GM23248 (cell line): ENCODE data around the gene ACTA1. TPM values are rescaled to one million over a fixed set of nuclear protein-coding genes. Genes with fewer than 3 reads are reported as not detected.
A peak's percentile ranks its signal among the peaks of the same experiment; 100 is the strongest.

Experiments
- DNase-seq: peaks from one replicate; pipeline ENCODE4 v3.0.0-alpha.2; 2015
- H2AFZ ChIP-seq: fragments of 200-600 bp; sonication (generic); 2 replicates; pipeline ENCODE4 v1.6.1; 2016; ENCODE audit warnings: antibody characterized with exemption
- H3F3A ChIP-seq: fragments of 200-600 bp; sonication (generic); 2 replicates; pipeline ENCODE4 v1.6.1; 2016; ENCODE audit warnings: mild to moderate bottlenecking, antibody characterized with exemption, mixed run types; ENCODE audit not compliant: insufficient read depth
- H3K27ac ChIP-seq: fragments of 200-600 bp; sonication (generic); 2 replicates; pipeline ENCODE4 v1.5.1; 2016; ENCODE audit warnings: mild to moderate bottlenecking
- H3K27me3 ChIP-seq: fragments of 200-600 bp; sonication (generic); replicated peaks from 2 replicates; pipeline ENCODE4 v1.6.1; 2016; ENCODE audit warnings: mild to moderate bottlenecking; ENCODE audit not compliant: insufficient read depth
- H3K36me3 ChIP-seq: fragments of 200-600 bp; sonication (generic); 2 replicates; pipeline ENCODE4 v1.6.1; 2016; ENCODE audit warnings: low read depth, mild to moderate bottlenecking
- H3K4me1 ChIP-seq: fragments of 200-600 bp; sonication (generic); 2 replicates; pipeline ENCODE4 v1.6.1; 2016; ENCODE audit warnings: mild to moderate bottlenecking; ENCODE audit not compliant: insufficient read depth
- H3K4me2 ChIP-seq: fragments of 200-600 bp; sonication (generic); one replicate; pipeline ENCODE4 v1.6.1; 2016; ENCODE audit warnings: mild to moderate bottlenecking; ENCODE audit not compliant: unreplicated experiment
- H3K4me3 ChIP-seq: fragments of 200-600 bp; sonication (generic); 2 replicates; pipeline ENCODE4 v1.5.1; 2016; ENCODE audit warnings: mild to moderate bottlenecking
- H3K79me2 ChIP-seq: fragments of 200-600 bp; sonication (generic); 2 replicates; pipeline ENCODE4 v1.6.1; 2016; ENCODE audit warnings: mild to moderate bottlenecking; ENCODE audit not compliant: insufficient read depth
- H3K9ac ChIP-seq: fragments of 200-600 bp; sonication (generic); 2 replicates; pipeline ENCODE4 v1.6.1; 2016; ENCODE audit warnings: mild to moderate bottlenecking
- H3K9me2 ChIP-seq: fragments of 200-600 bp; sonication (generic); 2 replicates; pipeline ENCODE4 v1.6.1; 2016; ENCODE audit warnings: mixed run types, mild to moderate bottlenecking, moderate library complexity; ENCODE audit not compliant: insufficient read depth
- H3K9me3 ChIP-seq: fragments of 200-600 bp; sonication (generic); one replicate; pipeline ENCODE4 v1.6.1; 2017; ENCODE audit warnings: low read depth
- H4K20me1 ChIP-seq: fragments of 200-600 bp; sonication (generic); 2 replicates; pipeline ENCODE4 v1.6.0; 2016; ENCODE audit not compliant: insufficient read depth
- EZH2 ChIP-seq: fragments of 200-600 bp; sonication (generic); IDR thresholded peaks from 2 replicates; pipeline ENCODE4 v1.6.1; 2018; ENCODE audit warnings: antibody characterized with exemption, mild to moderate bottlenecking; ENCODE audit not compliant: insufficient read depth, poor library complexity, severe bottlenecking
- EZH2phosphoT487 ChIP-seq: fragments of 200-600 bp; sonication (generic); IDR thresholded peaks from 2 replicates; pipeline ENCODE4 v1.6.1; 2018; ENCODE audit warnings: antibody characterized with exemption, moderate library complexity, mild to moderate bottlenecking, low read depth; ENCODE audit not compliant: insufficient read depth
- WGBS, 2 experiments: methylation state at CpG; one replicate each; pipeline ENCODE4 v1.1.6; 2015 to 2017; ENCODE audit warnings: low lambda C conversion rate in 2 of 2, low coverage in 1 of 2; ENCODE audit errors: missing lambda C conversion rate in 2 of 2; 5-methylcytosine and 5-hydroxymethylcytosine counted together
- in situ Hi-C: fragments of 300-500 bp; cut with MboI; formaldehyde crosslinking; loops from 2 replicates; pipeline ENCODE4 v1.15.0; 2020
- polyA plus RNA-seq: library from polyadenylated mRNA; unstranded; fragments of >200 nt; fragmentation: Nextera tagmentation; extraction: Ambion mirVana; gene quantifications from 2 replicates; pipeline ENCODE4 v1.2.1, GENCODE V29; 2016
- total RNA-seq: library from RNA; depleted of rRNA; stranded (reverse); fragments of >200 nt; shearing (Covaris generic); gene quantifications from 2 replicates; pipeline ENCODE4 v1.2.3, GENCODE V29; 2014

Gene ACTA1
- total and polyA plus RNA-seq, 2 experiments from 2014 or later = 0.22 TPM; not detected in 1

DNA sequence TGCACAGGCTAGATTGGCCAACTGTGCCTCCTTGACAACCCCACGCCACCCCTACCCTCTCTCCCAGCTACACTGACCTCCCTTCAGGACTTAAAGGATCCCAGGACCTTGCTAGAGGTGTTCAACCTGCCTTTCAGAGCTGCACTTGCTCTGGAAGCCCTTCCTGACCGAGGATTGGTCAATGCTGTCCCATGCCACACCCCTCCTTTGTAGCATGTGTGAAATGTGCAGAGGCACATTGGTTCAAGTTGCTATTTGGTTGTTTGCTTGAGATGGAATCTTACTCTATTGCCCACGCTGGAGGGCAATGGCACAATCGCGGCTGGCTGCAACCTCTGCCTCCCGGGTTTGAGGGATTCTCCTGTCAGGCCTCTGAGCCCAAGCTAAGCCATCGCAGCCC lies 21.8 kb downstream of the ACTA1 start:
- TF ChIP-seq EZH2phosphoT487 = no peak
- no peak for TF ChIP-seq EZH2
- in situ Hi-C loops = no loop called here
- Histone ChIP-seq H3K27me3 (peaks cover 32% of the 10 kb centered on the region), H3K4me1 (peaks cover 8% of the 10 kb centered on the region), H3K4me2 (no peak overlapping the region), H3K9me3 (no peaks in the 10 kb centered on the region), H3K79me2 (no peaks in the 10 kb centered on the region), H3K4me3 (no peak overlapping the region), H3K9ac (no peak overlapping the region), H3K36me3 (no peaks in the 10 kb centered on the region), H3K9me2 (no peaks in the 10 kb centered on the region), H2AFZ (no peak overlapping the region), H3F3A (no peaks in the 10 kb centered on the region), H3K27ac (no peak overlapping the region), H4K20me1 (no peaks in the 10 kb centered on the region)
- DNase-seq = no peak
- 67 to 68% methylated on average over 7 of the region's 7 CpGs for WGBS, 2 experiments

DNA sequence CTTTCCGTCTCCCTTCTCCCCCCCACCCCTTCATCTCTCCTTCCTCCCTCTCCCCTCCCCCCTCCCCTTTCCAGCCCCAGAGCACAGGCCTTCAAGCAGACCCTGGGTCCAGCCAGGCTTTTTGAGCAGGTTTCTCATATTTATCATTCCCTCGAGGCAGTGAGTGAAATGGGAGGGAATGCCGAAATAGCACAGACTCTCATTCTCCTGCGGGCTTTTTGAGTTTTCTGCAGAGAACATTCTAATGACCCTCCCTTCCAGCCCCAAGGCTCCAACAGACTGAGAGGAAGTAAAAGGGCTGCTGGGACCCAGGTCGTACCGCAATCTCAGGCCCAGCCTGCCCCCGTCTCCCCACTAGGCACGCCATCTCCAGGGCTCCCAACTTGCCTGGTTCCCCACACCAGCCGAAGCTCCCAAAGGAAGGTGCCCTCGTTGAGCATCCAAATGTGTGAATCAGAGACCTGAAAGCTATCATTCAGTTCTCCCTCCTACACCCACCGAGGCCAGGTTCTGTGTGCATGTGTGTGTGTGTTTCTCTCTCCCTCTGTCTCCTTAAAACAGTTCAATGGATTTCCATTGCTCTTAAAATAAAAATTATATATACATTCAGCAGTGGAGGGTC lies 22.3 kb downstream of the ACTA1 start:
- no peaks in the 10 kb centered on the region for H3F3A ChIP-seq
- DNase-seq = no peak
- H2AFZ ChIP-seq = no peak overlapping the region
- no peaks in the 10 kb centered on the region for H4K20me1 ChIP-seq
- no peaks in the 10 kb centered on the region for H3K9me3 ChIP-seq
- TF ChIP-seq EZH2phosphoT487 (no peak), EZH2 (no peak)
- peaks cover 37% of the 10 kb centered on the region for H3K27me3 ChIP-seq
- H3K79me2 ChIP-seq = no peaks in the 10 kb centered on the region
- H3K4me1 ChIP-seq = peaks cover 8% of the 10 kb centered on the region
- H3K27ac ChIP-seq = no peak overlapping the region
- H3K36me3 ChIP-seq = no peaks in the 10 kb centered on the region
- no peak overlapping the region for H3K4me3 ChIP-seq
- H3K9ac ChIP-seq = no peak overlapping the region
- in situ Hi-C loops = no loop called here
- H3K9me2 ChIP-seq = no peaks in the 10 kb centered on the region
- H3K4me2 ChIP-seq = no peak overlapping the region
- WGBS, 2 experiments = 57 to 62% methylated on average over 11 of the region's 11 CpGs

DNA sequence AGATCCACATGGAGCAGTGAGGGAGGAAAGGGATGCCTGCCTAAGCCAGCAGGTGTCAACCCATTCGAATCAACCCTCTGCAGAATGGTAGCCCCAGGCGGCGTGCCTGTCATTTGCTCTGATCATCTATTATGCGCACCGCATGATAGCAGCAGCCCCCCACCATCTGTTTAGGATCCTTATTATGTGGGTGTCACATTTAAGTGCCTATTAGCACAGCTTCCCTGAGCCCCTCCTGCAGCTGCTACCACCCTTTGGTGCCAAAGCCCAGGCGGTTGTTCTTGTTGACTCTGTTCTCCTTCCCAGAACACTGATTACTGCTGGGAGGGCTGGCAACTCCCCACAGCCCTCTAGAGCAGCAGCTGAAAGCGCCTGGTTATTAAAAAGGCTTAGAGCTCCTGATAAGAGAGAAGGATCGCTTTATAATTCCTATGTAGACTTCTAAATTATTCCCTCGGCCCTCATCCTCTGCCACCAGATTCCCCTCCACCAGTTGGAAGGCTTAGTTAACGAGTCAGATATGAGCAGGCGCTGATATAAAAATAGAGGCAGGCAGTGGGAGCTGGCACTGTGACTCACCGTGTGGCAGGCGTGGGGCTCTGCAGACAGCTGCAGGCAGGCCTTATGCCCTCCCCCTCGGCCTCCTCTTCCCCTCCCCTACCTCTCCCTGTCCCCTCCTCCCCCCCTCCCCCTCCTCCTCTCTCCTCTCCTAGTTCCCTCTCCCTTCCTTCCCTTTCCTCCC lies 23.0 kb downstream of the ACTA1 start:
- Histone ChIP-seq H4K20me1 (no peaks in the 10 kb centered on the region), H3K9me2 (no peaks in the 10 kb centered on the region), H3K9me3 (no peaks in the 10 kb centered on the region), H3K4me2 (peak overlapping the region; percentile 39), H3K27ac (no peak overlapping the region), H3K27me3 (peaks cover 44% of the 10 kb centered on the region), H2AFZ (no peak overlapping the region), H3K79me2 (no peaks in the 10 kb centered on the region), H3K9ac (no peak overlapping the region), H3K4me3 (peak overlapping the region; percentile 11; the same call in 1 of the 2 replicates), H3F3A (no peaks in the 10 kb centered on the region), H3K36me3 (no peaks in the 10 kb centered on the region), H3K4me1 (peaks cover 8% of the 10 kb centered on the region)
- 1 to 3% methylated on average over 13 to 14 of the region's 14 CpGs for WGBS, 2 experiments
- DNase-seq = peak; percentile 80
- TF ChIP-seq EZH2 = no peak
- no peak for TF ChIP-seq EZH2phosphoT487
- in situ Hi-C loops = no loop called here

DNA sequence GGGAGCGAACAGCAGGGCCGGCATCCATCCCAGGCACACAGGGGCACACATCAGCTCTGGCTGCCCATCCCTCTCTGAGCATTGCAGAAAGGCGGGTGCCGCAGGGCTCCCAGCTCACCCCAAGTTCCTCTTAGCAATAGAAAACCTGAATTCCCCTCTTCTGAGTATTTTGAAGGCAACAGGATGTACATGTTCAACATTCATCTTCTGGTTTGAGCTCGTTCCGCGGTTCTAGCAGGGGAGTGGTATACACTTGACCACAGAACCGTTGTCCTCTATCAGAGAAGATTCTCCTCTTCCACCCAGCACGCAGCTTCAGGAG lies 23.6 kb downstream of the ACTA1 start:
- in situ Hi-C loops = no loop called here
- Histone ChIP-seq H3K4me2 (no peak overlapping the region), H3K9me2 (no peaks in the 10 kb centered on the region), H3K27ac (no peak overlapping the region), H3K9me3 (no peaks in the 10 kb centered on the region), H3K4me3 (no peak overlapping the region), H3K9ac (no peak overlapping the region), H3F3A (no peaks in the 10 kb centered on the region), H3K4me1 (peaks cover 8% of the 10 kb centered on the region), H2AFZ (no peak overlapping the region), H3K79me2 (no peaks in the 10 kb centered on the region), H3K27me3 (peaks cover 49% of the 10 kb centered on the region), H4K20me1 (no peaks in the 10 kb centered on the region), H3K36me3 (no peaks in the 10 kb centered on the region)
- WGBS, 2 experiments = 28 to 41% methylated on average over 9 of the region's 9 CpGs
- no peak for DNase-seq
- TF ChIP-seq EZH2 (no peak), EZH2phosphoT487 (no peak)
